ENCODE results near the gene FAM3D. TPM values are rescaled to one million over a fixed set of nuclear protein-coding genes. Genes with fewer than 3 reads are reported as not detected.

Gene FAM3D
- polyA plus RNA-seq, 4 donors = 14.4 to 190 (median 171) TPM

DNA sequence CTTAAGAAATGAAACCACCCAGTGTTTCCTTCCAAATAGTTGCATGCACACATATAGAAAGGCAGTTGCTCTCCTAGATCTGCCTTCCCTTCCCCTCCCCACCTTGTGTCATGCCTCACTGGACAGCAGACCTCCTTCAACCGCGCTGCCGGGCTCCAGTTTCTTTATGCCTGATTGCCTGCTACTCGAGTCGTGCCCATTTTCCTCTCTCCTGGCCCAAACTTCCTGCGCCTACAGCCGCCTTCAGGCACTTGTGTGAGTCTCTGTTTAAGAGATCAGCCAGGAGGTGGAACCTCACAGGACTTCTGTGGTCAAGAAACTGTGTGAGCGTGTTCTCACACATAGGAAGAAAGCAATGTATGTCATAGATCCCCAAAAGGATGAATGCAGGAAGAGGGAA lies 80.6 kb downstream of the FAM3D start:
- FAIRE-seq (no peak), DNase-seq (no peak)
- no peaks in the 10 kb centered on the region for H3K36me3 ChIP-seq (ENCODE audit: control insufficient read depth in 3 of 3, insufficient read depth in 2 of 3, low read depth in 1 of 3, low read length in 3 of 3)
- WGBS, 3 donors = 47 to 64% (median 56%) methylated on average over 8 of the region's 8 CpGs
- H3K9me3 ChIP-seq (ENCODE audit: control insufficient read depth in 2 of 2, insufficient read depth in 1 of 2, low read depth in 1 of 2, low read length in 1 of 2) = no peaks in the 10 kb centered on the region
- H3K4me3 ChIP-seq (ENCODE audit: low read depth in 1 of 3, low read length in 3 of 3) = no peak overlapping the region
- H3K27me3 ChIP-seq (ENCODE audit: control insufficient read depth in 3 of 3, insufficient read depth in 3 of 3, low read length in 3 of 3) = peaks cover 3 to 41% (median 13%) of the 10 kb centered on the region in 3 donors
- H3K4me1 ChIP-seq (ENCODE audit: control insufficient read depth in 3 of 3, insufficient read depth in 2 of 3, low read depth in 1 of 3, low read length in 2 of 3) = peaks cover 2 to 8% (median 3%) of the 10 kb centered on the region in 3 donors
- no peak overlapping the region for H3K27ac ChIP-seq (ENCODE audit: low read depth in 1 of 3, low read length in 2 of 3)

DNA sequence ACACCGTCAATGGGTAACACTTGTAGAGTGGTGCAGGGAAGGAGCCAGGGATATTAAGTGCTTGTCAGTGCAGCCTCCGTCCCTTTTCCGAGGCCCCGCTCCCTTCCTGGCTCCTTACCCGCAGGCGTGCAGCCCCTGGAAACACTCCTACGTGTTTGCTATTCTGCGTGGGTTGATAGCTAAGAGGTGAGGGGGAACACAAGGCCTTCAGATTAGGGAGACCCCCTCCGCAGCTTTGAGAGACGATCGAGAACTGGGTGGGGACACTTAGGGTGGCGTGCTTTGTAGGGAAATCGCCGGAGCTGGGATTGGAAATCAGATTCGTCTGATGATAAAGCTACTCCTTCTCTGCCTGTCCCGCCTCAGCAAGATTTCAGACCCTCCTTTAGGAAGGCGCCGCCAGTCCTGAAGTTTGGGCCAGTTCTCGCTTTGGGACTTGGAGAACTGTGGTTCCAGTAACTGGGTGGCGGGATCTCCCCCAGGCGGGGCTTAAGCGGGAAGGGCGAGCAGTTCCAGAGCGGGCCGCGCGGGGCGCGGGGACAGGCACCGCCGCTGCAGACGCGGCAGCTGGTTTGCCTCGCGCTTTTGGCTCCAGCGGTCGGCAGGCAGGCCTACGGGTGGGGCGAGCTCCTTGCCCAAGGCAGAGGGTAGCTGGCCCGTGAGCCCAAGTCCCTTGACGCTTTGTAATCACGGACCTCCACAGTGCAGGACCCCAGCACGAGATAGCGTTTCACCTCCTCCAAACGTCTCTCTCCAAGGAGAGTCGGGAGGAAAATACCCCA lies 81.4 kb downstream of the FAM3D start:
- peaks cover 3 to 41% (median 13%) of the 10 kb centered on the region in 3 donors for H3K27me3 ChIP-seq (ENCODE audit: control insufficient read depth in 3 of 3, insufficient read depth in 3 of 3, low read length in 3 of 3)
- H3K27ac ChIP-seq (ENCODE audit: low read depth in 1 of 3, low read length in 2 of 3) = peak overlapping the region in 2 of 3 donors; percentile 17 to 90
- FAIRE-seq (no peak), DNase-seq (peak; percentile 58 to 78)
- H3K4me1 ChIP-seq (ENCODE audit: control insufficient read depth in 3 of 3, insufficient read depth in 2 of 3, low read depth in 1 of 3, low read length in 2 of 3) = peaks cover 2 to 8% (median 3%) of the 10 kb centered on the region in 3 donors
- peak overlapping the region; percentile 38 to 57 (median 54) for H3K4me3 ChIP-seq (ENCODE audit: low read depth in 1 of 3, low read length in 3 of 3)
- H3K36me3 ChIP-seq (ENCODE audit: control insufficient read depth in 3 of 3, insufficient read depth in 2 of 3, low read depth in 1 of 3, low read length in 3 of 3) = no peaks in the 10 kb centered on the region
- WGBS, 3 donors = 4 to 6% (median 6%) methylated on average over 46 of the region's 46 CpGs
- H3K9me3 ChIP-seq (ENCODE audit: control insufficient read depth in 2 of 2, insufficient read depth in 1 of 2, low read depth in 1 of 2, low read length in 1 of 2) = no peaks in the 10 kb centered on the region

DNA sequence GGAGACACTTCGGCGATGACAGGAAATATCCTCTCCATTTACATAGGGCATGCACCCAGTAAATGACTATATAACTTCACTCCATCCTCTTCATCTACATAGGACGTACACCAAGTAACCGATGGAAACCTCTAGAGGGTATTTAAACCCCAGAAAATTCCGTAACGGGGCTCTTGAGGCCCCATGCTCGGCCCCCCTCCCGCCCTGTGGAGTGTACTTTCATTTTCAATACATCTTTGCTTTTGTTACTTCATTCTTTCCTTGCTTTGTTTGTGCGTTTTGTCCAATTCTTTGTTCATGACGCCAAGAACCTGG lies 81.9 kb downstream of the FAM3D start:
- WGBS, 3 donors = 25 to 36% (median 31%) methylated on average over 10 of the region's 10 CpGs
- Histone ChIP-seq H3K27me3 (ENCODE audit: control insufficient read depth in 3 of 3, insufficient read depth in 3 of 3, low read length in 3 of 3) (peaks cover 3 to 41% (median 13%) of the 10 kb centered on the region in 3 donors), H3K4me1 (ENCODE audit: control insufficient read depth in 3 of 3, insufficient read depth in 2 of 3, low read depth in 1 of 3, low read length in 2 of 3) (peaks cover 2 to 8% (median 3%) of the 10 kb centered on the region in 3 donors), H3K4me3 (ENCODE audit: low read depth in 1 of 3, low read length in 3 of 3) (peak overlapping the region; percentile 38 to 57 (median 54)), H3K27ac (ENCODE audit: low read depth in 1 of 3, low read length in 2 of 3) (peak overlapping the region in 2 of 3 donors; percentile 17 to 90), H3K36me3 (ENCODE audit: control insufficient read depth in 3 of 3, insufficient read depth in 2 of 3, low read depth in 1 of 3, low read length in 3 of 3) (no peaks in the 10 kb centered on the region), H3K9me3 (ENCODE audit: control insufficient read depth in 2 of 2, insufficient read depth in 1 of 2, low read depth in 1 of 2, low read length in 1 of 2) (no peaks in the 10 kb centered on the region)
- FAIRE-seq (no peak), DNase-seq (no peak)

Other genes with a start within 250 kb of the FAM3D start
- 10 to 100 TPM; 60.5 to 68.4 (median 64.9) TPM for gene PDHB, start 232.9 kb downstream of the FAM3D start, polyA plus RNA-seq
- gene KCTD6, start 174.7 kb downstream of the FAM3D start, polyA plus RNA-seq = 10 to 100 TPM in 1 of 4 donors, 1 to 10 TPM in 3; 2.4 to 22.6 (median 4.7) TPM
- gene ACOX2, start 129.6 kb downstream of the FAM3D start, polyA plus RNA-seq = 100 to 1,000 TPM in 2 of 4 donors, 10 to 100 TPM in 2; 34.5 to 156 (median 89.0) TPM
- 10 to 100 TPM in 1 of 4 donors, 1 to 10 TPM in 3; 1.0 to 40.7 (median 2.8) TPM for gene FAM107A, start 89.4 kb downstream of the FAM3D start, polyA plus RNA-seq